A549 (cell line): Measurements from ENCODE around the gene RCN2. TPM values are rescaled to one million over a fixed set of nuclear protein-coding genes. Genes with fewer than 3 reads are reported as not detected.

Experiments used
- ATAC-seq, 2 experiments: fragments of 200-7000 bp in 1 of 2; fragments of >200 bp in 1 of 2; cut with Nextera tagmentation in 1 of 2; cut with Tn5 transposase in 1 of 2; 3 replicates each; pipeline versions ENCODE4 v1.8.0 to v1.9.1; 2018 to 2020; ENCODE audit warnings: mild to moderate bottlenecking in 1 of 2, moderate library complexity in 1 of 2
- CTCF ChIA-PET: fragments of 300-600 bp; sonication (Branson Sonifier 250); formaldehyde crosslinking; extraction: SDS; loops from one replicate; lab custom pipeline; 2021; ENCODE audit warnings: antibody characterized with exemption, inconsistent platforms; lab: Yijun Ruan, JAX
- POLR2A ChIA-PET: fragments of 350-600 bp; formaldehyde crosslinking; extraction: SDS; loops from one replicate; lab custom pipeline; 2021; ENCODE audit warnings: antibody characterized with exemption, inconsistent platforms; lab: Yijun Ruan, JAX
- DNase-seq, 2 experiments: peaks; one replicate each; pipeline versions ENCODE4 v3.0.0 to v3.0.0-alpha.2; 2011 to 2016; ENCODE audit warnings: low read depth in 1 of 2, low spot score in 1 of 2
- FAIRE-seq: peaks from 2 replicates; lab custom pipeline; 2011; peaks lifted over from hg19 to GRCh38; lab: Jason Lieb, UNC
- H3K27ac ChIP-seq, 2 experiments: fragments of >200 bp; sonication (Bioruptor Twin); formaldehyde crosslinking; 3 replicates each; pipeline ENCODE4 v1.5.1; 2016 to 2017
- H3K4me1 ChIP-seq: fragments of >200 bp; sonication (Bioruptor Twin); formaldehyde crosslinking; 3 replicates; pipeline ENCODE4 v1.6.1; 2016
- H3K4me2 ChIP-seq: fragments of >200 bp; sonication (Bioruptor Twin); formaldehyde crosslinking; 3 replicates; pipeline ENCODE4 v1.6.1; 2016
- H3K4me3 ChIP-seq: fragments of >200 bp; sonication (Bioruptor Twin); formaldehyde crosslinking; 3 replicates; pipeline ENCODE4 v1.5.1; 2016
- H3K9me3 ChIP-seq: fragments of >200 bp; sonication (Bioruptor Twin); formaldehyde crosslinking; 3 replicates; pipeline ENCODE4 v1.6.1; 2016
- BHLHE40 ChIP-seq: IDR thresholded peaks from 2 replicates; pipeline ENCODE4 v1.6.1; 2012; ENCODE audit warnings: low read depth, low read length, inconsistent platforms
- CBX8 ChIP-seq: fragments of 200-600 bp; sonication (generic); IDR thresholded peaks from 2 replicates; pipeline ENCODE4 v1.6.1; 2016
- CEBPB ChIP-seq, 2 experiments: fragments of >200 bp in 1 of 2; sonication (Bioruptor Twin) in 1 of 2; formaldehyde crosslinking in 1 of 2; IDR thresholded peaks; 2 replicates each; pipeline ENCODE4 v1.6.1; 2012 to 2016
- CHD2 ChIP-seq: fragments of 150-350 bp; IDR thresholded peaks from 2 replicates; pipeline ENCODE4 v1.6.1; 2014; ENCODE audit warnings: low read length; ENCODE audit not compliant: partially characterized antibody
- CHD4 ChIP-seq: fragments of 200-600 bp; sonication (generic); IDR thresholded peaks from 2 replicates; pipeline ENCODE4 v1.6.1; 2016; ENCODE audit warnings: antibody characterized with exemption, mild to moderate bottlenecking, borderline replicate concordance
- FOXS1 ChIP-seq: fragments of 250-450 bp; sonication (Bioruptor Pico); IDR thresholded peaks from 2 replicates; pipeline ENCODE4 v1.5.0; 2020; ENCODE audit warnings: mild to moderate bottlenecking, moderate library complexity
- GATA3 ChIP-seq: IDR thresholded peaks from 2 replicates; pipeline ENCODE4 v1.6.1; 2012; ENCODE audit warnings: borderline replicate concordance
- HOXB13 ChIP-seq: fragments of 250-450 bp; sonication (Bioruptor Pico); IDR thresholded peaks from 2 replicates; pipeline ENCODE4 v1.5.0; 2020; ENCODE audit warnings: low read depth, mild to moderate bottlenecking, moderate library complexity
- HOXB5 ChIP-seq: fragments of 250-450 bp; sonication (Bioruptor Pico); IDR thresholded peaks from 2 replicates; pipeline ENCODE4 v1.5.0; 2020; ENCODE audit warnings: mild to moderate bottlenecking, moderate library complexity
- MAFK ChIP-seq: fragments of 450-650 bp; IDR thresholded peaks from 2 replicates; pipeline ENCODE4 v1.6.1; 2014; ENCODE audit not compliant: partially characterized antibody
- MYC ChIP-seq: IDR thresholded peaks from 2 replicates; pipeline ENCODE4 v1.6.1; 2012; ENCODE audit warnings: mild to moderate bottlenecking, inconsistent platforms, low read length, improper control_type of control experiment, borderline replicate concordance
- NFE2L2 ChIP-seq: fragments of 150-350 bp; conservative IDR thresholded peaks from 2 replicates; pipeline ENCODE4 v1.6.1; 2014; ENCODE audit warnings: low read length
- POLR2AphosphoS2 ChIP-seq: conservative IDR thresholded peaks from 2 replicates; pipeline ENCODE4 v1.6.1; 2012; ENCODE audit warnings: low read length, improper control_type of control experiment, inconsistent platforms
- RARB ChIP-seq: fragments of 250-450 bp; sonication (Bioruptor Pico); IDR thresholded peaks from 2 replicates; pipeline ENCODE4 v1.8.0; 2021; ENCODE audit warnings: mild to moderate bottlenecking, moderate library complexity
- TP53 ChIP-seq: fragments of 250-450 bp; sonication (Bioruptor Pico); IDR thresholded peaks from 2 replicates; pipeline ENCODE4 v1.5.0; 2021; ENCODE audit warnings: mild to moderate bottlenecking, moderate library complexity
- ZC3H11A ChIP-seq: fragments of 450-650 bp; IDR thresholded peaks from 2 replicates; pipeline ENCODE4 v1.6.1; 2014; ENCODE audit warnings: antibody characterized with exemption, mild to moderate bottlenecking
- ZFP36 ChIP-seq: fragments of 450-650 bp; IDR thresholded peaks from 2 replicates; pipeline ENCODE4 v1.6.1; 2014; ENCODE audit warnings: borderline replicate concordance; ENCODE audit not compliant: partially characterized antibody
- ZNF302 ChIP-seq: fragments of 250-450 bp; sonication (Bioruptor Pico); IDR thresholded peaks from 2 replicates; pipeline ENCODE4 v1.9.0; 2021; ENCODE audit warnings: inconsistent platforms, mild to moderate bottlenecking, moderate library complexity
- WGBS: methylation state at CpG from one replicate; pipeline ENCODE4 v1.1.6; 2017; ENCODE audit errors: missing lambda C conversion rate; 5-methylcytosine and 5-hydroxymethylcytosine counted together
- polyA plus RNA-seq, 4 experiments: library from polyadenylated mRNA; depleted of rRNA in 3 of 4; stranded (reverse); fragments of >200 nt; fragmentation: RNase III in 1 of 4; extraction: RNeasy Plus Mini Kit Qiagen cat#74134 plus additional on column Dnase treatment in 1 of 4; gene quantifications; 2 replicates in 3 of 4; 3 replicates in 1 of 4; pipeline ENCODE4 v1.2.3, GENCODE V29; 2011 to 2017
- TF ChIP-seq, protein P1 (sequence below): IDR thresholded peaks from 2 replicates; pipeline ENCODE4 v1.6.1; 2012
- TF ChIP-seq, protein P2 (sequence below): fragments of 150-350 bp; IDR thresholded peaks from 2 replicates; pipeline ENCODE4 v1.6.1; 2014; ENCODE audit warnings: low read depth, mild to moderate bottlenecking, low read length
- TF ChIP-seq, protein P3 (sequence below): fragments of >200 bp; sonication (Bioruptor Twin); formaldehyde crosslinking; IDR thresholded peaks from 2 replicates; pipeline ENCODE4 v1.6.1; 2016
- TF ChIP-seq, protein P4 (sequence below): fragments of 450-650 bp; IDR thresholded peaks from 2 replicates; pipeline ENCODE4 v1.6.1; 2014; ENCODE audit warnings: antibody characterized with exemption

Gene RCN2
- polyA plus RNA-seq, 2 of the 4 experiments (the other 2 are of a cell fraction) = 81.3 to 152 TPM

DNA sequence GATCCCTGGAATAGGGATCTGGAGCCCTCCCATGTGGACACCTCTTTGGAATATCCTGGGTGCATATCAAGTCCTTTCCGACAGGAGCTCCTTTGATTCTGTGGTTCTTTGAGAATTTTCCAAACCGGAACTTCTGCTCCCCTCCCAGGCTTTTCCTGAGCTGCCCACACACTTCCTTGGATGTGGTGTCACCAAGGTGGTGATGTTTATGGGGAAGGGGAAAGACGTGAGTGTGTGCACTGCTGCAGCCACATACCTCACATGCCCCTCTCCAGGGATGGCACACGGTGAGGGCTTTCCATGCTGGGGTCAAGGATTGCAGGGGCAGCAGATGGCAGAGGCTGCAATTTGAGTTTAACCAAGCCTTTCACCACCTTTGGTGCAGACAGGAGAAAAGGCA is 35.5 kb downstream of the RCN2 start:
- Histone ChIP-seq H3K4me2 (no peak overlapping the region), H3K9me3 (no peaks in the 10 kb centered on the region), H3K4me3 (no peak overlapping the region), H3K4me1 (no peaks in the 10 kb centered on the region), H3K27ac (no peak overlapping the region)
- DNase-seq (no peak), FAIRE-seq (no peak), ATAC-seq (no peak)
- CTCF ChIA-PET = interaction anchor here (0.6 to 1.1 kb wide), 2 partner anchors 28 to 384 kb away, joined by 3 to 4 read pairs; no protein-coding TSS in a partner anchor
- WGBS = 33% methylated on average over 4 of the region's 4 CpGs
- POLR2A ChIA-PET = no interaction called here
- TF ChIP-seq, protein P1, sequence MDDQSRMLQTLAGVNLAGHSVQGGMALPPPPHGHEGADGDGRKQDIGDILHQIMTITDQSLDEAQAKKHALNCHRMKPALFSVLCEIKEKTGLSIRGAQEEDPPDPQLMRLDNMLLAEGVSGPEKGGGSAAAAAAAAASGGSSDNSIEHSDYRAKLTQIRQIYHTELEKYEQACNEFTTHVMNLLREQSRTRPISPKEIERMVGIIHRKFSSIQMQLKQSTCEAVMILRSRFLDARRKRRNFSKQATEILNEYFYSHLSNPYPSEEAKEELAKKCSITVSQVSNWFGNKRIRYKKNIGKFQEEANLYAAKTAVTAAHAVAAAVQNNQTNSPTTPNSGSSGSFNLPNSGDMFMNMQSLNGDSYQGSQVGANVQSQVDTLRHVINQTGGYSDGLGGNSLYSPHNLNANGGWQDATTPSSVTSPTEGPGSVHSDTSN = no peak
- no peak for TF ChIP-seq RARB (CRISPR knock-in tag)
- TF ChIP-seq ZC3H11A = no peak
- TF ChIP-seq HOXB5 (CRISPR knock-in tag) = no peak
- no peak for TF ChIP-seq ZFP36
- no peak for TF ChIP-seq POLR2AphosphoS2
- TF ChIP-seq NFE2L2 = no peak
- TF ChIP-seq CBX8 = no peak
- TF ChIP-seq, protein P2, sequence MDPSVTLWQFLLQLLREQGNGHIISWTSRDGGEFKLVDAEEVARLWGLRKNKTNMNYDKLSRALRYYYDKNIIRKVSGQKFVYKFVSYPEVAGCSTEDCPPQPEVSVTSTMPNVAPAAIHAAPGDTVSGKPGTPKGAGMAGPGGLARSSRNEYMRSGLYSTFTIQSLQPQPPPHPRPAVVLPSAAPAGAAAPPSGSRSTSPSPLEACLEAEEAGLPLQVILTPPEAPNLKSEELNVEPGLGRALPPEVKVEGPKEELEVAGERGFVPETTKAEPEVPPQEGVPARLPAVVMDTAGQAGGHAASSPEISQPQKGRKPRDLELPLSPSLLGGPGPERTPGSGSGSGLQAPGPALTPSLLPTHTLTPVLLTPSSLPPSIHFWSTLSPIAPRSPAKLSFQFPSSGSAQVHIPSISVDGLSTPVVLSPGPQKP = no peak
- TF ChIP-seq CEBPB (IDR thresholded peaks at IDR 0.05) = no peak
- TF ChIP-seq MAFK = no peak
- no peak for TF ChIP-seq MYC
- TF ChIP-seq BHLHE40 = no peak
- TF ChIP-seq FOXS1 (CRISPR knock-in tag) = no peak
- no peak for TF ChIP-seq CHD4
- TF ChIP-seq HOXB13 = no peak
- TF ChIP-seq GATA3 = no peak

DNA sequence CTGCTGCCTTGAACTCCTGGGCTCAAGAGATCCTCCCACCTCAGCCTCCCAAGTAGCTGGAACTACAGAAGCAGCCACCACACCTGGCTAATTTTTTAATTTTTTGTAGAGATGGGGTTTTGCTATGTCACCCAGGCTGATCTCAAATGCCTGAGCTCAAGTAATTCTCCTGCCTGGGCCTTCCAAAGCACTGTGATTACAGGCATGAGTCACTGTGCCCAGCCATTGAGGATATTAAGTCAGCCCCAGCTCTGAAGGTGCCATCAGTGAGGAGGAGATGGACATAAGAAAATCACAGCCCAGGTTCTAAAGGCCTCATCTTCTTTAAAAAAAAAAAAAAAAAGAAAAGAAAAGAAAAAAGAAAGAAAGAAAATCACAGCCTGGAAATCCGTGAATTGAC is 36.8 kb downstream of the RCN2 start:
- Histone ChIP-seq H3K9me3 (no peaks in the 10 kb centered on the region), H3K4me2 (no peak overlapping the region)
- POLR2A ChIA-PET = no interaction called here
- TF ChIP-seq ZFP36 (no peak), ZNF302 (CRISPR knock-in tag) (no peak), BHLHE40 (no peak), TP53 (CRISPR knock-in tag) (no peak), CHD2 (no peak), HOXB13 (no peak)
- TF ChIP-seq, protein P3, sequence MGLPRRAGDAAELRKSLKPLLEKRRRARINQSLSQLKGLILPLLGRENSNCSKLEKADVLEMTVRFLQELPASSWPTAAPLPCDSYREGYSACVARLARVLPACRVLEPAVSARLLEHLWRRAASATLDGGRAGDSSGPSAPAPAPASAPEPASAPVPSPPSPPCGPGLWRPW = no peak
- TF ChIP-seq, protein P2 = no peak
- TF ChIP-seq, protein P4, sequence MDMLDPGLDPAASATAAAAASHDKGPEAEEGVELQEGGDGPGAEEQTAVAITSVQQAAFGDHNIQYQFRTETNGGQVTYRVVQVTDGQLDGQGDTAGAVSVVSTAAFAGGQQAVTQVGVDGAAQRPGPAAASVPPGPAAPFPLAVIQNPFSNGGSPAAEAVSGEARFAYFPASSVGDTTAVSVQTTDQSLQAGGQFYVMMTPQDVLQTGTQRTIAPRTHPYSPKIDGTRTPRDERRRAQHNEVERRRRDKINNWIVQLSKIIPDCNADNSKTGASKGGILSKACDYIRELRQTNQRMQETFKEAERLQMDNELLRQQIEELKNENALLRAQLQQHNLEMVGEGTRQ = no peak
- TF ChIP-seq, all 56 proteins: peak for 0
- WGBS = 48% methylated on average over 1 of the region's 1 CpG
- Histone ChIP-seq H3K27ac (no peak overlapping the region), H3K4me3 (no peak overlapping the region), H3K4me1 (no peaks in the 10 kb centered on the region)
- DNase-seq (no peak), ATAC-seq (no peak), FAIRE-seq (no peak)
- CTCF ChIA-PET = no interaction called here
